Esophagus muscularis mucosa (tissue), 4 donors: ENCODE data around the gene RAB12. TPM values are rescaled to one million over a fixed set of nuclear protein-coding genes. Genes with fewer than 3 reads are reported as not detected.

Experiments
- DNase-seq: peaks from one replicate; pipeline ENCODE4 v3.0.0-alpha.2; 2017; ENCODE audit errors: extremely low spot score
- H3K27ac ChIP-seq, 4 donors: fragments of 200-600 bp; sonication (generic); replicated peaks in 1 of 4; 1 replicate in 3 of 4; 2 replicates in 1 of 4; pipeline ENCODE4 v1.5.1; 2016 to 2019; ENCODE audit warnings: mild to moderate bottlenecking in 1 of 4
- H3K27me3 ChIP-seq, 4 donors: fragments of 200-600 bp; sonication (generic); one replicate each; pipeline versions ENCODE4 v1.5.1 to v1.6.0; 2016 to 2019
- H3K36me3 ChIP-seq, 4 donors: fragments of 200-600 bp; sonication (generic); one replicate each; pipeline ENCODE4 v1.5.1; 2016 to 2019
- H3K4me1 ChIP-seq, 4 donors: fragments of 200-600 bp; sonication (generic); one replicate each; pipeline ENCODE4 v1.5.1; 2016 to 2019
- H3K4me3 ChIP-seq, 4 donors: fragments of 200-600 bp; sonication (generic); 1 replicate in 2 of 4; 2 replicates in 2 of 4; pipeline ENCODE4 v1.5.1; 2016 to 2019; ENCODE audit warnings: mild to moderate bottlenecking in 4 of 4, moderate library complexity in 1 of 4
- H3K9me3 ChIP-seq, 4 donors: fragments of 200-600 bp; sonication (generic); 1 replicate in 3 of 4; 2 replicates in 1 of 4; pipeline ENCODE4 v1.5.1; 2016 to 2019
- CTCF ChIP-seq, 3 experiments: fragments of 200-600 bp in 2 of 3; fragments of 450-650 bp in 1 of 3; sonication (generic) in 2 of 3; IDR thresholded peaks; one replicate each; pipeline ENCODE4 v1.5.1; 2017 to 2019; ENCODE audit warnings: antibody characterized with exemption in 3 of 3, mild to moderate bottlenecking in 2 of 3, moderate library complexity in 1 of 3
- EP300 ChIP-seq: sonication (generic); formaldehyde crosslinking; IDR thresholded peaks from one replicate; pipeline ENCODE4 v1.6.1; 2017; ENCODE audit warnings: antibody characterized with exemption
- POLR2A ChIP-seq: fragments of 450-650 bp; IDR thresholded peaks from one replicate; pipeline ENCODE4 v1.6.1; 2017; ENCODE audit warnings: antibody characterized with exemption, moderate library complexity, mild to moderate bottlenecking, low read depth
- POLR2AphosphoS5 ChIP-seq, 2 donors: sonication (generic); formaldehyde crosslinking; IDR thresholded peaks; one replicate each; pipeline ENCODE4 v1.6.1; 2017; ENCODE audit warnings: antibody characterized with exemption in 2 of 2
- WGBS: methylation state at CpG from one replicate; pipeline ENCODE4 v1.1.5; 2018; 5-methylcytosine and 5-hydroxymethylcytosine counted together
- intact Hi-C: fragments of 100-400 bp; cut with DNase I; formaldehyde crosslinking; loops from one replicate; pipeline ENCODE4 v1.15.1; 2023
- total RNA-seq, 4 donors: library from RNA; depleted of rRNA; stranded (reverse); fragments of >200 nt; gene quantifications; one replicate each; pipeline versions ENCODE4 v1.1.0 to v1.2.1, GENCODE V29; 2016

RAB12 gene, protein sequence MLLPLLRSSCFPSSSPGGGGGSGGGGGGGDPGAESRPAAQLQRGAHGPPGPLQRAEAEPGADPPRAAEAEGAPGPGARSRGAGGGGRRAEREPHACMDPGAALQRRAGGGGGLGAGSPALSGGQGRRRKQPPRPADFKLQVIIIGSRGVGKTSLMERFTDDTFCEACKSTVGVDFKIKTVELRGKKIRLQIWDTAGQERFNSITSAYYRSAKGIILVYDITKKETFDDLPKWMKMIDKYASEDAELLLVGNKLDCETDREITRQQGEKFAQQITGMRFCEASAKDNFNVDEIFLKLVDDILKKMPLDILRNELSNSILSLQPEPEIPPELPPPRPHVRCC
- 10 to 100 TPM; 61.0 to 76.3 (median 68.9) TPM for total RNA-seq

- intact Hi-C loops: no loop called here
These were observed at the start of gene RAB12 for GRCh38 chr18:8608795-8609658. Gene RAB12 (plus strand): TSS chr18:8609437. CDS start chr18:8609440, 3 bp downstream.

DNA sequence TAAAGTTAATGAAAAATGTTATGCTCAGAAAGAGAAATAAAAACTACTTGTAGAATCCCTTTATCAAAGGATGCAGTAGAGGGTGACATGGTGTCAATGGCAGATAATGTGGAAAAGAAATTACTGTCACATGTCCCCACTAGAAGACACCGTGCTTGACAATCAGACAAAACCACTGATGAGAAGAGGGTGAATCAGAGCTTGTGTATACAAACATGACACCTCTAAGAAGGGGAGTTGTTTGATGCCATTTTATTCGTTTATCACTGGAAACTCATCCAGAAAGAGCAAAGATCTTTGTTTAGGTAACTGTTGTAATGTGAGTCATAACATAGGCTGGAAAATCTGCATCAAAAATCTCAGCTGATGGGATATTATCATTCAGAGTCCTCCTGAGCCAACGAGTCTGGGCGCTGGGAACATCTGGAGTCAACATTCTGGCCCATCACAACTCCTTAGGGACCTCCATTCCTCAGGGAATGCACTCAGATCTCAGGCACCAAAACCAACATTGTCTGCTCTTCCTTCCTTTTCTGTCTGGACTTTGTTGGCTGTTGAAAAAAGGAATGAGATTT, 49.5 kb upstream of the RAB12 start:
- intact Hi-C loops: no loop called here
- no peaks in the 10 kb centered on the region for H3K36me3 ChIP-seq
- H3K4me1 ChIP-seq: peaks cover 0 to 16% (median 2%) of the 10 kb centered on the region in 4 donors
- no peak for DNase-seq
- H3K4me3 ChIP-seq: no peak overlapping the region
- H3K9me3 ChIP-seq: no peaks in the 10 kb centered on the region
- WGBS: 43% methylated on average over 4 of the region's 4 CpGs
- TF ChIP-seq POLR2A (no peak), EP300 (no peak), CTCF (IDR thresholded peaks at IDR 0.05) (no peak), POLR2AphosphoS5 (IDR thresholded peaks at IDR 0.05) (no peak)
- H3K27ac ChIP-seq: no peak overlapping the region
- no peaks in the 10 kb centered on the region for H3K27me3 ChIP-seq

More at GRCh38 chr18:8608795-8609658, at the start of gene RAB12:
- DNase-seq: no peak
- Histone ChIP-seq H3K9me3 (no peaks in the 10 kb centered on the region), H3K4me3 (peak within 1 kb of the TSS; percentile 84 to 90 (median 88)), H3K36me3 (no peaks in the 10 kb centered on the region), H3K27ac (peak within 1 kb of the TSS; percentile 83 to 90 (median 87)), H3K27me3 (no peaks in the 10 kb centered on the region), H3K4me1 (peaks cover 37 to 59% (median 54%) of the 10 kb centered on the region in 4 donors)
- 6% methylated on average over 46 of the region's 95 CpGs for WGBS
- TF ChIP-seq CTCF (IDR thresholded peaks at IDR 0.05) (peak; percentile 65 to 88 (median 85)), POLR2AphosphoS5 (IDR thresholded peaks at IDR 0.05) (peak; percentile 76 to 78), EP300 (no peak)

DNA sequence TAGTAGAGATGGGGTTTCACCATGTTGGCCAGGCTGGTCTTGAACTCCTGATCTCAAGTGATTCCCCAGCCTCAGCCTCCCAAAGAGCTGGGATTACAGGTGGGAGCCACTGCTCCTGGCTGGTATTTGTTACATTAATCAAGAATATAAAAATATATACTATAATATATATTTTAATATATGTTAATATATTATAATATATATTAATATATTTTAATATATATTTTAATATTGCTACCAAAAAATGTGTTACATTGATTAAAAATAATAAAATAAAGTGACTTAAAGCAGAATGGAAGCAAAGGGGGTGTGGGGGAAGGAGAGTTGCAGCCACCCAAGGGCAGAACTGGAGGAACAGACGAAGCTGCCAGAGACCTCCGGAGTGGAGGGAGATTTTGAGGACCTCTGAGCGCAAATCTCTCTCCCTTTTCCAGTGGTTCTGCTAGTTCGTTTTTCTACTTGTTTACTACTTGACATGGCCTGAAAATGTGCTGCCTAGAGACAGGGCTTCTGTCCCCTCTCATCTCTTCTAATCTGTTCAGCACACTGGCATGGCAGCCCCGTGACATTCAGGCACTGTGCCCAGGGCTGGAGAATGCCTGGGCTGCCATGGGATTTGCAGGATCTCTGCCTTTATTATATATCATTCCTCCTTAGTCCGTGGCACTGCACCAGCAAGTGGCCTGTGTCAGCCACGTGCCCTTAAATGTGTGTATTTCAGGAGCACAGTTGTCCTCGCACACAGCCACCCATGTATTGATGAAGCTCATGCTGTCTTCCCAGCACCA, 47.9 kb upstream of the RAB12 start:
- Histone ChIP-seq H3K4me1 (peaks cover 0 to 16% (median 2%) of the 10 kb centered on the region in 4 donors), H3K27ac (no peak overlapping the region), H3K27me3 (no peaks in the 10 kb centered on the region), H3K36me3 (no peaks in the 10 kb centered on the region), H3K4me3 (no peak overlapping the region), H3K9me3 (no peaks in the 10 kb centered on the region)
- WGBS: 80% methylated on average over 8 of the region's 8 CpGs
- no peak for TF ChIP-seq POLR2A
- no peak for DNase-seq
- intact Hi-C loops: no loop called here

DNA sequence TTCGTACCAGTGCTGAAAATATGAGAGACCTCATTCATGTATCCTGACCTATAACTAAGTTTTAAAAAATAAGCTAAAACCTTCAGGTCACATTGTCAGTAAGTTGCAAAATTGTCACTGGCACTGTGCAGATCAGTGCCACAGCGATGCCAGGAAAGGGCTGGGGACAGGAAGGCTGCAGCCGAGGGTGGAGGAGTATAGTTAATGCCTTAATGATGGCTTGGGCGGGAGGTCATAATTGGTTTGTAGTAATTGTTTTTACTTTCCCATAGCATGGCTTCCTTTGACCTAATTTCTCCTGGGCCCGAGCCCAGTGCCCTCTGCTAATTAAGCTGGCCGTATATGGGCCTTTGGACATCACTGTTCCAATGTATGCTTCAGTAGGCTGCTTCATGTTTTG, 47.2 kb upstream of the RAB12 start:
- no peak overlapping the region for H3K4me3 ChIP-seq
- H3K36me3 ChIP-seq: no peaks in the 10 kb centered on the region
- no peak for DNase-seq
- peaks cover 0 to 16% (median 2%) of the 10 kb centered on the region in 4 donors for H3K4me1 ChIP-seq
- TF ChIP-seq POLR2AphosphoS5 (IDR thresholded peaks at IDR 0.05): no peak
- TF ChIP-seq CTCF (IDR thresholded peaks at IDR 0.05): no peak
- no peak for TF ChIP-seq POLR2A
- TF ChIP-seq EP300: no peak
- 62% methylated on average over 6 of the region's 6 CpGs for WGBS
- no peak overlapping the region for H3K27ac ChIP-seq
- H3K9me3 ChIP-seq: no peaks in the 10 kb centered on the region
- no peaks in the 10 kb centered on the region for H3K27me3 ChIP-seq
- intact Hi-C loops: no loop called here
